Skeletal muscle cell (primary cell): ENCODE results near the gene CD1D.

ENCODE experiments used
- DNase-seq: peaks from one replicate; pipeline ENCODE4 v3.0.0-alpha.2; 2010; ENCODE audit warnings: low read depth
- H3K4me3 ChIP-seq: 2 replicates; pipeline ENCODE4 v1.5.1; 2011; ENCODE audit warnings: low read depth, mild to moderate bottlenecking, control low read depth, low read length, moderate library complexity

The CD1D gene

DNA sequence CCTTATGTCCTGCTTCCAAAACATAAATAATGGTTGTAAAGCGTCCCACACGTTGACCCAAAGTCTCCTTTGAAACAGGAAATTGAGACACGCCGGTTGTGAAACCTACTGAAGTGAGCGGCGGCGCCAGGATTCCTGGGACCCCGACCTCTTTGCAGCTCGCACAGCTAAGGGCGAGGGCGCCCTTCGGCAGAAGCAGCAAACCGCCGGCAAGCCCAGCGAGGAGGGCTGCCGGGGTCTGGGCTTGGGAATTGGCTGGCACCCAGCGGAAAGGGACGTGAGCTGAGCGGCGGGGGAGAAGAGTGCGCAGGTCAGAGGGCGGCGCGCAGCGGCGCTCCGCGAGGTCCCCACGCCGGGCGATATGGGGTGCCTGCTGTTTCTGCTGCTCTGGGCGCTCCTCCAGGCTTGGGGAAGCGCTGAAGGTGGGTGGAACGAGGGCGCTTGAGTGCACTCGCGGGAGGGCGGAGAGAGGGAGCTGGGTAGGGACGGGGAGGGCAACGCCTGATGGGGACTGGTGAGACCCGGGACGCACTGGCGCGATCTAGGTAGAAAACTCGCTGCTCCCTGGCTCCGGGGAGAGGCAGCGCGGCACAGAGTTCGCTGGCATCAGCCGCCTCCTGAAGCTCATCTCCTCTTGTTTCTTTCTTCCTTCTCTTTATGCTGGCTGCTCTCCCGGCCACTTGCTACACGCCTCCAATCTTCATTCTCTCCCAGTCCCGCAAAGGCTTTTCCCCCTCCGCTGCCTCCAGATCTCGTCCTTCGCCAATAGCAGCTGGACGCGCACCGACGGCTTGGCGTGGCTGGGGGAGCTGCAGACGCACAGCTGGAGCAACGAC is at the start of gene CD1D:
CD1D (plus strand) TSS at position 155 of the 836 bp plus-strand sequence; CDS start at position 362, 207 bp downstream.
- DNase-seq: peak; percentile 13
- H3K4me3 ChIP-seq: peak within 1 kb of the TSS; percentile 54

DNA sequence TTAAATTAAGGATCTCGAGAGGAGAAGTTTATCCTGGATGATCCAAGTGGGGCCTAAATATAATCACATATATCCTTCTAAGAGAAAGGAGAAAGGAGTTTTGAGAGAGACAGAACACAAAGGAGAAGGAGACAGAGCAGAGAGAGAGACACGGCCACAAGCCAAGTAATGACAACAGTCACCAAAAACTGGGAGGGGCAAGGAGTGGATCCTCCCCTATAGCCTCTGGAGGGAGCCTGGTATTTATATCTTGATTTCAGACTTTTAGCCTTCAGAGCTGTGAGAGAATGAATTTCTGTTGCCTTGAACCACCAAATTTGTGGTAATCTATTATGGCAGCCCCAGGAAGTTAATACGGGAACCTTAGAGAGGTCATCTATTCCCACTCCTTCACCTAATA is 49.5 kb upstream of the CD1D start:
- no peak overlapping the region for H3K4me3 ChIP-seq
- DNase-seq: no peak

DNA sequence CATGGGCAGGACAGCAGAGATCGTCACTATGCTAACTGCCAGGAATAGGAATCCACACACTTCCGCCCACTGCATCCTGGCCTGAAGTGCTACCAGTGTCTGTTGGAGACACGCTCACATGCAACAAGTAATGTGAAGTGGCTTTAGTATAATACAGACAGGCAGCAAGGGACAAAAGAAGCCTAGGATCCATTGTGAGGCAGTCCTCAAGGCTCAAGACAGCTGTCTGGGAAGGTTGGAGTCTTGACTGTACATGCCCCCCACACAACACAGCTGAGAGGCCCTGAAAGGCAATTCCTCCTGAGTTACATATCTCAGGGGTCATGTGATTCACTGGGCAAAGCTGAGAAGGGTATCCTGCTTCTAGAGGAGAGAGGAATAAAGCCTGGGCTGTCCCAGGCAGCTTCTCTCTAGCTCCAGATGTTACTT is 39.9 kb upstream of the CD1D start:
- DNase-seq: no peak
- no peak overlapping the region for H3K4me3 ChIP-seq

DNA sequence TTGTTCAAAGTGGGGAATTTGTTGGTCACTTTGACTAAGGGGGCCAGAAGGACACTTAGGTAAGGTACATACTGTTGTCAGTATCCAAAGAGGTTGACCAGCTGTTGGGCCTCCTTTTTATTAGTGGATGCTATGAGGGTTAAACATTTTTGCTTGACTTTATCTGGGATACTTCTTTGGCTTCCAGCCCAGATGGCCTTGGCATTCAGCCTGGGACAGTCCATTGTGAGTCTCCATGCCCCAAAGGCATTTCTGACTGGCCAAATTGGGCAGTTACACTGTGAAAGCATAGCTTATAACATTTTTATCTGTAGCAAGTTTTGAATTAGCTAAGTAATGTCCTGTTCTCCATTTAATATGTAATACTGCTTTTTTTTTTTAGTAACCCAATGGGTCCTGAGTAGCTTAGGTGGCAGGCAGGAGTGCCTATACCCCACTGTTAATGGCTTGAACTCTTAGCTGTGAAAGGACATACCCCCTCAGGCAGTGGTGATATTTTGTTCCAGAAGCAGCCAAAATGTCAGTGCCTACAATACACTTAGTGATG is 35.4 kb upstream of the CD1D start:
- peak; percentile 25 for DNase-seq
- H3K4me3 ChIP-seq: no peak overlapping the region

DNA sequence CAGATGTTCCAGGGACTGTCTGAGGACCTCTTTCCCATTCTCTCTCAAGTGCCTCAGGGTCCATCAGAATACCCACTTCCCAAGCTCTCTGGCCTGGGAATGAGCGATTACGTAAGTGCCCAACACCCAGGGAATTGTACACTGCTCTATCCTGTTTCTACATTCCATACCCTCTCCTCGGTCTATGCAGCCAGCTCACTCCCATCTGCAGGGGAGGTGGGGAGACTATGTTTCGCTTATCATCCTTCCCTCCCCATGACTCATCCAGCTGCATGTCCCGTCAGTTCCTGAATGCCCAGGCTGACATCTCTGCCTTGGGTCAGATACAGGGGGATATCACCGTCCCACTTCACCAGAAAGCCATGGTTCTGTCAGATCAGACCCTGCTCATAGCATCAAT is 34.5 kb upstream of the CD1D start:
- peak; percentile 24 for DNase-seq
- no peak overlapping the region for H3K4me3 ChIP-seq

DNA sequence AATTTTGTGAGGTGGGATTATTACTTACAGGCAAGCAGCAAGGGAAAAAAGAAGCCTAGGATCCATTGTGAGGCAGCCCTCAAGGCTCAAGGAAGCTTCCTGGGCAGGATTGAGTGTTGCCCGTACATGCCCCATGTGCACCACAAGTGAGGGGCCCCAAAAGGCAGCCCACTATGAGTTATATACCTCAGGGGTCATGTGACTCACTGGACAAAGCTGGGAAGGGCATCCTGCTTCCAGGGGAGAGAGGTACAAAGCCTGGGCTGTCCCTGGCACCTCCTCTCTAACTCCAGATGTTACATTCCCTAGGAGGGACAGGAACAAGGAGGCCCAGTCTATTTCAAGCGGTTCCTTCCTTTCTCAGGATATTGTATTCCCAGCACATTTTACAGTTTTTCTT is 34.0 kb upstream of the CD1D start:
- no peak overlapping the region for H3K4me3 ChIP-seq
- no peak for DNase-seq

DNA sequence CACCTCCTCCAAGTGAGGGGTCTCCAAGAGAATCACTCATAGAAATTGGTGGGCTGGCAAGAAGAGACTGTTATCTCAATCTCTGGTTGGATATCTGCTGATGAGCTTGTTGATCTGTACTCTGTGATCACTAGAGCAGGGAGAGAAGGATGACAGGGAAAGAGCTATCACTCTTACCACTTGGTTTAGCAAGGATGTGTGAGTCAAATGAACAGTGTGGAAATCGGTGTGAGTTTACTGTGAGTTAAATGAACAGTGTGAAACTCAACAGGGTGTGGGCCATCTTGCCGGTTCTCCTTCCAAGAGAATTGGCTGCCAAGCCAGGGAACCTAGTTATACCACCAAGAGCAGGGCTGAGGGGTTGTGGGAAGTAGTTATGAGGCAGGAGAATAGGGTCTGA is 33.3 kb upstream of the CD1D start:
- DNase-seq: no peak
- H3K4me3 ChIP-seq: no peak overlapping the region

DNA sequence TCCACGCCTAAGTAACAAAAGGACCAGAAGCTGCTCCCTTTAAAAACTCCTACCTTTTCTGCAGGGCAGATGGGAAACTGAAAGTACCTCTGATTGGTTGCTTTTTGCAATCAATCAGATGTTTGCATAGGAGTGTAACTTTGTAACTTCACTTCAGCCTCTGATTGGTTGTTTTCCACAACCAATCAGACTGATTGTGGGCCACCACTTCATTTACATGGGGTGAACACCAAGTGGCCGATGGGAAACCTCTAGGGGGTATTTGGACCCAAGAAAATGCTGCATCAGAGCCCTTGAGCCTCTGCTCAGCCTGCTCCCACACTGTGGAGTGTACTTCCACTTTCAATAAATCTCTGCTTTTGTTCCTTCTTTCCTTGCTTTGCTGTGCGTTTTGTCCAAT is 32.8 kb upstream of the CD1D start:
- H3K4me3 ChIP-seq: no peak overlapping the region

DNA sequence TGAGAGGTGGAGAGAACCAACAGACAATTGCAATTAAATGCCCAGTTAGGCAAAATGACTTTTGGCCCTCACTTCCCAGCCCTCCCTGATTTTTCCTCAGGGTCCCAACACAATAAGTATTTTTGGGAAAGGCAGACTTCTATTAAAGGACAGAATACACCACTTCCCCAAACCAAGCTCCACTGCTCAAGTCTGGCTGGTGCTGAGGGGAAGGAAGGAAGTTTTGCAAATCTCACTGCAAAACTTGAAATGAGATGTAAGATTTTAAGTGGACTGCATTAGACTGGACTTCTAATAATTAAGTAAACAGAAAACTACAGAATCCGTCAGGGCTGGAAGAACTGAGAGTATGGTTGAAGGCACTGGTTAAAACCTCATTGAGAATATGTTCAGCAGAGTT is 32.2 kb upstream of the CD1D start:
- DNase-seq: no peak
- no peak overlapping the region for H3K4me3 ChIP-seq

More for the DNA sequence above, 32.8 kb upstream of the CD1D start:
- no peak for DNase-seq

DNA sequence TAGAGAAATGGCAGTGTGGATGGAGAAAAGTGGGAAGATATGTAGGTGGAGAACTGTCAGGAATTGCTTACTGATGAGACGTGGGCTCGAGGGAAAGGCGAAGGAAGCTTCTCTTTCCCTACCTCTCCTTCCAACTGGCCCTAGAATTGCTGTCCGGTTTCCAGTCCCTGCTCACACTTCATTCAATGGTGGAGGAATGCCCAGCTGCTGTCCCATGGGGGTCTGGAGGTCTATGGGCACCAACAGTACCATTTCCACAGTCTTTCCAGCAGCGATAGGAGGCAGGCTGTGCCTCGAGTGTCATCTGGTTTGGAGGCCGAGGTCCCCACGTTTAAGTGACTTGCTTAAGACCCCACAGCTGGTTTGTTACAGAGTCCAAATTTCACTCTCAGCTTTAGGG is 31.5 kb upstream of the CD1D start:
- DNase-seq: no peak
- H3K4me3 ChIP-seq: peak overlapping the region; percentile 40

DNA sequence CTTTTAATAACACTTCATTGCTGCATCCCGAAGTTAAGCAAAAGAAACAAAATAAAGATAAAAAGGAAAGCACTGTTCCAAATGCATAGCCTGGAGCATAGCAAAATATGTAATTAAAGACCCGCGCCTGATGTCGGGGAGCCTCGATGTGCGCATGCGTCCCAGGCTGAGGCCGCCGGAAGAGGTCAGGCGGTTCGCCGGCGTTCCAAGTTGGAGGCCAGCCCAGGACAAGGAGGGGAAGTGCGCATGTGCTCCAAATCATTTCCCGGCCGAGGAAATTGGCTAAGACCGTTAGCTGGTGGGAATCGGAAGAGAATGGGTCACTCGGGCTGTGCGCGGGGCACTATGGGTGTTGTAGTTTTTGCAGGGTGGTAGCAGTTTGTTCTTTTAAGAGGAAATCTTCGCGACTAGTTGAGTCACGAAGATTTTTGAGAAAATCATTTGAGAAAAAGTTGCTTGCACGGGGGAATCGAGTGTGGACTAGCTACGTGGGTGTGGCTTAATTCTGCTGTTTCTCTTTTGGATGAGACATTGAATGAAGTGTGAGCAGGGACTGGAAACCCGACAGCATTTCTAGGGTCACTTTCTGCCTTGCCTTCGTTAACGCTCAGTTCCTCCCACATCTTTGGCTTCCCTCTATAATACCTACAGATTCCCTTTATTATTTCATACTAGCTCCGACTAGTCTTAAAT is 31.0 kb upstream of the CD1D start:
- H3K4me3 ChIP-seq: peak overlapping the region; percentile 40
- peak; percentile 85 for DNase-seq

DNA sequence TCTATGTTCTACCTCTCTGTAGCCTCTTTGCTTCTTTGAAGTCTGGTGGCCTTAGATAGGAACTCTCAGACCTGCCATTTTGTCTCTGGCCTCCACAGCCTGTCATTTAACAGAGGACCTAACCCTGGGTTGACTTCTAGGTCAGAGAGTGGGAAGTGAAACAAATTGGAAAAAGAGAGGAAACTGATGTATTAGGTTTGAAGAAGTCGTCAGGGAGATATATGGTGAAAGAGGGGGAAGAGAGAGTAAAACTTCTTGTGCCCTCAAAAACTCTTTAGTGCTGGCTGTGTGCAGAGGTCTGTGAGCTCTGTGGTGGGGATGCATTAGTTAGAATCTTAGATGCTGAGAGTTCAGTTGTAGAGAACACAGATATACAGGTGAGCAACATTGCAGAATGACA is 30.2 kb upstream of the CD1D start:
- H3K4me3 ChIP-seq: no peak overlapping the region
- no peak for DNase-seq

DNA sequence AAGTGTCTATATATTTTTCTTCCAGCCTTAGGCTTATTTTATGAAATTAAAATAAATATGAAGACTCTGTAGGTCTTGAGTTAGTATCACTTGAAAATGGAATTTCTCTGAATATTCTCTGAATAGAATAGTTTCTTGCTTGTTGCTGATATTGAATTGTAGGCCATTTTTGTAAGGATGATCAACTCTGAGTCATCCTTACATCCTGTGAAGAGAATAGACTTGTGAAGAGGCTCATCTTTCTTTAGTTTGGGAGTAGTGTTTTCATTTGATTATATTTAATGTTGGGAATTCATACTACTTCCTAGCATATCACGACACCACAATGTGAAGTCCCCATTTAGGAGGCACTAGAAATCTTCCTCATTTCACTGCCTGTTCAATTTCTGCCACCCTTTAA is 27.5 kb upstream of the CD1D start:
- no peak overlapping the region for H3K4me3 ChIP-seq
- DNase-seq: no peak

DNA sequence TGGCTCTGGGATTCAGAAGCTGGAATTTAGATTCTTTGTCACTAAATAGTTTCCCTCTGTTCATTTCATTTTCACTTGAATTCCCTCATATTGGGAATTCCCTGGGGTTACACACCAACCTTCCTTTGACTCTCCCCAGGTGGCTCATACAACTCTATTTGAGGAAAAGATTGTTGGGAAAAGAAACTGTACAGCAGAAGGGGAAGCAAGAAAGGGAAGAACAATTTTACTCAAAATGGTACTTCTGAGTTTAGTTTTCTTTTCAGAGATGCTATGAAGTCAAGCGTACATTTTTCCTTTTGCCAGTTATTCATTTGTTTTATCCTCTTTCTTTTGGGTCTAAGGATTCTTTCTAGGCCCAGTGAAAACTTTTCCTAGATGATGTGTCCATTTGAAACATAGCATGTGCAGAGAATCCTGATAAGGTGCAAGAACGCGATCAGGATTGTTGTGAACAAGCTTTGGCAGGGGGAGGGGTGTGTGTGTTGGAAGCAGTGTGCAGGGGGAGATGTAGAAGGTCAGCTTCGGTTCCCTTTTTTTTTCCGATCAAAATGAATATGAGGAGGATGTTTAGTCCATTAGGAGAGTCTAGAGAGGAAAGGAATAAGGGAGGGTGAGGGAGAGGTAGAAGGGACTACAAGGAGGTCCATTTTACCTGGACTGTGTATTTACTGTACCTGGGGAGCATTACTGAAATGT is 26.8 kb upstream of the CD1D start:
- DNase-seq: no peak
- H3K4me3 ChIP-seq: no peak overlapping the region

DNA sequence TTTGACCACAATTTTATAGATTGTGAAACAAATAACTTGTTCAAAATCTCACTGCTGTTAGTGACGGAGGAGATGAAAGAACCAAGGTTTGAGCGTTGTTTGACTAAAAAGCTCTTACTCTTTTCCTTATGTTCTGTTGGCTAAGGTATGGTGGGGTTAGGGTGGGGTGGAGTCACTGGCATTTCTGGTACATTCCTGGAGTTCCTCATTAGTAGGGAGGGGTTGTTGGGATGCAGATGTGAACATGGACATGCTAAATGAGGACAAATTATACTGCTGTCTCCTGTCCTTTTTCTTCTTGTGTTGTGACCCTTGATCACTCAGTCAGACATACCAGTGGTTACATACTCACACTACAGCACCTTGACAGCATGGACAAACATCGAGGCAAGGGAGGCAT is 26.2 kb upstream of the CD1D start:
- no peak for DNase-seq
- no peak overlapping the region for H3K4me3 ChIP-seq

DNA sequence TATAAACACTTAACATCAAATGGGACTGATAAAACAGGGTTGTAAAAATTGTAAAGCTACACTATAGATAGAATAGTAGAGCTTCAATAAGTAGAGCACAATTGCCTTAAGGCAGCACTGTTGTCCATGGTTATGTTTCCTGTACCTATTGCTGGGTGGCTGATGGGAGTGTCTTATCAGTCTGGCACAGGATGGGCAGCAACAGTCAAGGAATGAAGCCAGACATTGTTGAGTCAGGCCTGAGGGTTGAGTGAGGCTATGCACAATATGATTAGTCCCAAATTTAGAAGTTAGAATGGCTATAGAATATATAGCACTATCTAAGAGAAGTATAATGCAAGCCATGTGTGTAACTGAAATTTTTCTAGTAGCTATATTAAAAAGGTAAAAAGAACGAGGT is 25.0 kb upstream of the CD1D start:
- DNase-seq: no peak
- H3K4me3 ChIP-seq: no peak overlapping the region

DNA sequence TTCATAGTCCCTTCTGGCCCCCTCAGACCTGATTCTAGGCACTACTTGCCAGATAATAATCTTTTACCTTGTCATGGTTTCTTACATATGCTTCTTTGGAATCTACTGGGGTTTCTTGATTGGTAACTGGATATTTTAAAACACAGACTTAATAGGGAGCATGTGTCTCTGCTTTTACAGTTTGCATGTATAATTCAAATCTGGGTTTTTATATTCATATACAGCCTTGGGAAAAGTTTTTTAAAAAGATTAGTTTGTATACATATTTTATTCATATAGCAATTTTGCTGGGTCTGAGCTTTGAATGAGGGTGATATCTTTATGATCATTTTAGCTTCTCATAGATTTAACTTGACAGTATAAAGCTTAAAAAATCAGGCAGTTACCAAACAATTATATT is 21.1 kb upstream of the CD1D start:
- no peak for DNase-seq

DNA sequence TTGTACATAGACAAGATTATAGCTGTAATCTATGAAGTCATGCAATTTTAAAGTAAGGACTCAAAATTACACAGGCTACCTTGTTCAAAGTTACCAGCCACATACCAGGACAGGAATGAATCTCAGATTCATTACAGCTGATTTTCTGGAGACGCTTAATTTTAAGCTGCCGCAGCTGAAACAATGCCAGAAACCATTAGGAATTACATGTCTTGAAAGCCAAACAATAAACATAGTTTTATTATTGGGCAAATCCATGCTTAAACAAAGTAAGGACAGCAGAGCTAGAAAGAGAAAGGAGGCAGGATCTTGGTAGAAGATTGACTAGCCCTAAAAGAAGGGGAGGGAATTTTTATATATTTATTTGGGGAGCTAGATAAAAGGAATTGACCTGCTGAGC is 19.2 kb upstream of the CD1D start:
- no peak overlapping the region for H3K4me3 ChIP-seq
- no peak for DNase-seq

More for the DNA sequence above, 21.1 kb upstream of the CD1D start:
- no peak overlapping the region for H3K4me3 ChIP-seq

DNA sequence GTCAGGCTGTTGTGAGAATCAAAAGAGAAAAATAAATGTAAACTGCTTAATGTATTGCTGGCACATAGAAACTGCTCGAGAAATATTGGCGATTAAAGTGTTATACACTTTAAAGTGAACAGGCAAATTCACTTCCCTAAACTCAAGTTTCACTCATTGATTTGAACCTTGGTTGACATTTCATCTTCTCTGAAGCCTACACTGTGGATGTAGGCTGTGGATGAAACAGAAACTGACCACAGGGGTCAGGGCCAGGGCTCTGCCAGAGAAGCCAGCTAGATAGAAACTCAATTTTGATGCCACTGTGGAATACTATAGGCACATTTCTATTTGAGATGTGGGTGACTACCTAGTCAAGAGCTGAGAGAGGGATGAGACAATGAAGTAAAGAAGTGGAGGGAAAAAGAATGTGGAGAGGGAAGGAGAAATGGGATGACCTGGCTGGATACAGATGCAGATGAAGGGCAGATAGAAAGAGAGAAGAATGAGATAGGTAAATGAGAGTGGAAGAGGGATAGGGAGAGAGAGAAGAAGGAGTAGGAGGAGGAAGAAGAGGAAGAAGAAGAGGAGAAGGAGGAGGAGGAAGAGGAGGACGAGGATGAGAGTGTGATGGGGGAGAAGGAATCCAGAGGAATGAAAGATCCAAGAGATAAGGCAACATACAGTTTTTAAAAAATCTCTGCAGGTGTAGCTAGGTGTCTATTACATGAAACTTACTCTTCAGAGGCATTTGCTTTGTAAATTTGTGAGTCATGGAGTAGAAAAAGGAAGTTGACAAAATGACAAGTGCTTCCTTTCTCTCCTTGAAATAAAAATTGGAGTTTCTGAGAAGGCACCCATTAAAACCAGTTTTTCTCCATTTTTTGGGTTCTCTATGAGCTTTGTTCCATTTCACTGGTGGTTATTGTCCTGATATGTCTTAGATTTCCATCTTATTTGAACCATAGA is 17.4 kb upstream of the CD1D start:
- no peak for DNase-seq
- no peak overlapping the region for H3K4me3 ChIP-seq
